ENCODE measurements around the gene SUGT1.
A peak's percentile ranks its signal among the peaks of the same experiment; 100 is the strongest.
"Not testable (repeated sequence)": the region's sequence is repeated elsewhere in the genome, so short reads cannot be mapped to it uniquely, and the experiment has no call there.

SUGT1 gene

GRCh38 chr13:52670726-52671125 lies 18.1 kb downstream of the SUGT1 start:
- DNase-seq: no peak

GRCh38 chr13:52673465-52673864 lies 20.8 kb downstream of the SUGT1 start:
- no peak for DNase-seq

- no peak for DNase-seq
Observed at GRCh38 chr13:52677823-52678222, 25.2 kb downstream of the SUGT1 start.

GRCh38 chr13:52685806-52686205 lies 33.2 kb downstream of the SUGT1 start:
- DNase-seq: not testable (repeated sequence)

GRCh38 chr13:52686376-52686775 lies 33.7 kb downstream of the SUGT1 start:
- no peak for DNase-seq

- DNase-seq: peak; percentile 87
Observed at GRCh38 chr13:52695856-52696255, 43.2 kb downstream of the SUGT1 start.

- no peak for DNase-seq
Observed at GRCh38 chr13:52696566-52696965, 43.9 kb downstream of the SUGT1 start.

- no peak for DNase-seq
Observed at GRCh38 chr13:52701728-52702465, 49.3 kb downstream of the SUGT1 start.

GRCh38 chr13:52703482-52703881 lies 50.8 kb downstream of the SUGT1 start:
- no peak for DNase-seq

- DNase-seq: no peak
Observed at GRCh38 chr13:52706081-52706480, 53.4 kb downstream of the SUGT1 start.

GRCh38 chr13:52707375-52707774 lies 54.7 kb downstream of the SUGT1 start:
- no peak for DNase-seq

GRCh38 chr13:52708266-52708665 lies 55.6 kb downstream of the SUGT1 start:
- not testable (repeated sequence) for DNase-seq

- no peak for DNase-seq
Observed at GRCh38 chr13:52711286-52711685, 58.6 kb downstream of the SUGT1 start.

- DNase-seq: no peak
Observed at GRCh38 chr13:52712385-52712784, 59.7 kb downstream of the SUGT1 start.

GRCh38 chr13:52713894-52714293 lies 61.3 kb downstream of the SUGT1 start:
- DNase-seq: no peak

- DNase-seq: not testable (repeated sequence)
Observed at GRCh38 chr13:52720904-52721303, 68.3 kb downstream of the SUGT1 start.

GRCh38 chr13:52721356-52721755 lies 68.7 kb downstream of the SUGT1 start:
- not testable (repeated sequence) for DNase-seq

GRCh38 chr13:52723181-52723580 lies 70.5 kb downstream of the SUGT1 start:
- no peak for DNase-seq

- no peak for DNase-seq
Observed at GRCh38 chr13:52725302-52725701, 72.7 kb downstream of the SUGT1 start.

GRCh38 chr13:52726258-52726657 lies 73.6 kb downstream of the SUGT1 start:
- DNase-seq: no peak

GRCh38 chr13:52734075-52734623 lies 81.5 kb downstream of the SUGT1 start:
- no peak for DNase-seq

- DNase-seq: no peak
Observed at GRCh38 chr13:52736891-52737290, 84.3 kb downstream of the SUGT1 start.

GRCh38 chr13:52737451-52737850 lies 84.8 kb downstream of the SUGT1 start:
- DNase-seq: no peak

- DNase-seq: no peak
Observed at GRCh38 chr13:52737965-52738364, 85.3 kb downstream of the SUGT1 start.

All from activated CD4-positive, alpha-beta T cell treated with anti-CD3 and anti-CD28 coated beads, Interleukin-10, Interleukin-2, amounts not matched to agents 100 ng/mL and 50 ng/mL, durations not matched to agents 16 hours and 8 hours (primary cell).